T-cell (primary cell): ENCODE results near the gene SEMA5B. TPM values are rescaled to one million over a fixed set of nuclear protein-coding genes. Genes with fewer than 3 reads are reported as not detected.

Source experiments
- ATAC-seq, 4 experiments: fragments of 200-7000 bp in 3 of 4; fragments of 150-1000 bp in 1 of 4; cut with Tn5 transposase; replicated peaks in 1 of 4; 1 replicate in 3 of 4; 2 replicates in 1 of 4; pipeline ENCODE4 v1.10.0; 2021; ENCODE audit warnings: moderate library complexity in 3 of 4, mild to moderate bottlenecking in 2 of 4, moderate number of reproducible peaks in 1 of 4
- CTCF ChIA-PET, 2 donors: fragments of 300-600 bp; sonication (Branson Sonifier 250); formaldehyde crosslinking; loops; one replicate each; lab custom pipeline; 2022; ENCODE audit warnings: antibody characterized with exemption in 2 of 2; lab: Charles Lee
- POLR2A ChIA-PET, 2 donors: fragments of 300-600 bp; sonication (Branson Sonifier 250); formaldehyde crosslinking; loops; one replicate each; lab custom pipeline; 2022; ENCODE audit warnings: antibody characterized with exemption in 2 of 2; lab: Charles Lee
- DNase-seq, 35 experiments: peaks; one replicate each; pipeline versions ENCODE4 v3.0.0 to v3.0.0-alpha.2; 2013 to 2023
- H3K27ac ChIP-seq: one replicate; pipeline ENCODE4 v1.5.1; 2013; ENCODE audit warnings: low read length
- H3K27me3 ChIP-seq, 2 experiments: replicated peaks in 1 of 2; 1 replicate in 1 of 2; 2 replicates in 1 of 2; pipeline versions ENCODE4 v1.6.1 to v1.7.0; 2013; ENCODE audit warnings: low read length in 1 of 2, mixed read lengths in 1 of 2; ENCODE audit not compliant: control insufficient read depth in 2 of 2, insufficient read depth in 2 of 2; ENCODE audit errors: extremely low read depth in 1 of 2
- H3K36me3 ChIP-seq, 2 donors: 1 replicate in 1 of 2; 2 replicates in 1 of 2; pipeline versions ENCODE4 v1.6.1 to v1.7.0; 2013; ENCODE audit warnings: low read length in 1 of 2; ENCODE audit not compliant: control insufficient read depth in 2 of 2, insufficient read depth in 1 of 2; ENCODE audit errors: extremely low read depth in 1 of 2
- H3K4me1 ChIP-seq, 2 experiments: 1 replicate in 1 of 2; 2 replicates in 1 of 2; pipeline versions ENCODE4 v1.6.1 to v1.7.0; 2013; ENCODE audit warnings: low read length in 2 of 2, mixed read lengths in 1 of 2; ENCODE audit not compliant: insufficient read depth in 2 of 2, control insufficient read depth in 1 of 2; ENCODE audit errors: extremely low read depth in 1 of 2
- H3K4me3 ChIP-seq, 2 donors: 1 replicate in 1 of 2; 2 replicates in 1 of 2; pipeline versions ENCODE4 v1.5.1 to v1.7.0; 2013; ENCODE audit warnings: mild to moderate bottlenecking in 2 of 2, low read length in 1 of 2, moderate library complexity in 1 of 2; ENCODE audit not compliant: control insufficient read depth in 1 of 2; ENCODE audit errors: extremely low read depth in 1 of 2
- H3K9me3 ChIP-seq: 2 replicates; pipeline ENCODE4 v1.7.0; 2013
- H3K27ac Mint-ChIP-seq, 2 donors: one replicate each; pipeline ENCODE4 v1.8.0; 2020 to 2021; ENCODE audit warnings: mild to moderate bottlenecking in 2 of 2, mixed read lengths in 2 of 2
- H3K27me3 Mint-ChIP-seq, 2 donors: one replicate each; pipeline ENCODE4 v1.8.0; 2021 to 2022; ENCODE audit warnings: mixed read lengths in 2 of 2
- H3K36me3 Mint-ChIP-seq: one replicate; pipeline ENCODE4 v1.8.0; 2021; ENCODE audit warnings: mixed read lengths
- H3K4me1 Mint-ChIP-seq, 3 donors: one replicate each; pipeline ENCODE4 v1.8.0; 2020 to 2022; ENCODE audit warnings: mixed read lengths in 3 of 3, mild to moderate bottlenecking in 1 of 3
- H3K4me3 Mint-ChIP-seq, 3 donors: one replicate each; pipeline ENCODE4 v1.8.0; 2020 to 2022; ENCODE audit warnings: mild to moderate bottlenecking in 3 of 3, mixed read lengths in 3 of 3, moderate library complexity in 3 of 3
- H3K9me3 Mint-ChIP-seq, 3 donors: one replicate each; pipeline ENCODE4 v1.8.0; 2020 to 2022; ENCODE audit warnings: mixed read lengths in 3 of 3
- WGBS: methylation state at CpG from one replicate; pipeline ENCODE4 v1.1.5; 2013; ENCODE audit warnings: missing lambda C conversion rate; ENCODE audit not compliant: insufficient coverage; 5-methylcytosine and 5-hydroxymethylcytosine counted together
- total RNA-seq, 35 experiments: library from RNA in 6 of 35; stranded (reverse) in 6 of 35; fragments of 120-200 nt in 1 of 35; gene quantifications; one replicate each; pipeline versions ENCODE4 v1.2.1 to v1.2.4 and lab custom pipeline; 2013 to 2026

The SEMA5B gene
- total RNA-seq, 5 donors from 2014 or later (not counting 1 experiment from before 2014, with no cell fraction given): 0.08 to 0.32 (median 0.21) TPM; not detected in 1

- Histone ChIP-seq H3K27ac (no peak overlapping the region), H3K9me3 (no peaks in the 10 kb centered on the region), H3K27me3 (peaks cover 0 to 48% of the 10 kb centered on the region in 2 experiments), H3K36me3 (no peaks in the 10 kb centered on the region), H3K4me3 (no peak overlapping the region), H3K4me1 (no peaks in the 10 kb centered on the region)
- DNase-seq: no peak
- no peak for ATAC-seq
- no peaks in the 10 kb centered on the region for H3K9me3 Mint-ChIP-seq
- no peaks in the 10 kb centered on the region for H3K4me1 Mint-ChIP-seq
- ChIA-PET POLR2A (no interaction called here), CTCF (no interaction called here)
- no peak overlapping the region for H3K27ac Mint-ChIP-seq
- 89% methylated on average over 12 of the region's 14 CpGs for WGBS
- H3K27me3 Mint-ChIP-seq: peaks cover 15 to 25% of the 10 kb centered on the region in 2 donors
- H3K36me3 Mint-ChIP-seq: no peaks in the 10 kb centered on the region
- H3K4me3 Mint-ChIP-seq: no peak overlapping the region
Observed at GRCh38 chr3:122996038-122996580, 31.5 kb downstream of the SEMA5B start.

GRCh38 chr3:122994954-122995353 lies 32.6 kb downstream of the SEMA5B start:
- Histone ChIP-seq H3K4me1 (no peaks in the 10 kb centered on the region), H3K27me3 (peaks cover 0 to 52% of the 10 kb centered on the region in 2 experiments), H3K36me3 (no peaks in the 10 kb centered on the region), H3K9me3 (no peaks in the 10 kb centered on the region), H3K4me3 (no peak overlapping the region), H3K27ac (no peak overlapping the region)
- no peaks in the 10 kb centered on the region for H3K36me3 Mint-ChIP-seq
- no peaks in the 10 kb centered on the region for H3K4me1 Mint-ChIP-seq
- H3K4me3 Mint-ChIP-seq: no peak overlapping the region
- 70% methylated on average over 3 of the region's 3 CpGs for WGBS
- POLR2A ChIA-PET: no interaction called here
- H3K9me3 Mint-ChIP-seq: no peaks in the 10 kb centered on the region
- peaks cover 20 to 36% of the 10 kb centered on the region in 2 donors for H3K27me3 Mint-ChIP-seq
- no peak for DNase-seq
- CTCF ChIA-PET: no interaction called here
- H3K27ac Mint-ChIP-seq: no peak overlapping the region
- ATAC-seq: no peak

GRCh38 chr3:122993124-122993978 lies 34.2 kb downstream of the SEMA5B start:
- Histone ChIP-seq H3K4me3 (no peak overlapping the region), H3K4me1 (no peaks in the 10 kb centered on the region), H3K36me3 (no peaks in the 10 kb centered on the region), H3K27ac (no peak overlapping the region), H3K9me3 (no peaks in the 10 kb centered on the region), H3K27me3 (peaks cover 0 to 68% of the 10 kb centered on the region in 2 experiments)
- Mint-ChIP-seq H3K9me3 (no peaks in the 10 kb centered on the region), H3K27me3 (peaks cover 19 to 51% of the 10 kb centered on the region in 2 donors), H3K36me3 (no peaks in the 10 kb centered on the region), H3K4me3 (no peak overlapping the region), H3K4me1 (no peaks in the 10 kb centered on the region), H3K27ac (peak overlapping the region in 1 of 2 donors; percentile 44)
- DNase-seq (no peak), ATAC-seq (no peak)
- ChIA-PET CTCF (no interaction called here), POLR2A (no interaction called here)
- 70% methylated on average over 12 of the region's 18 CpGs for WGBS

GRCh38 chr3:122992676-122993075 lies 34.9 kb downstream of the SEMA5B start:
- Mint-ChIP-seq H3K27ac (no peak overlapping the region), H3K4me3 (no peak overlapping the region), H3K36me3 (no peaks in the 10 kb centered on the region), H3K27me3 (peaks cover 19 to 54% of the 10 kb centered on the region in 2 donors), H3K4me1 (no peaks in the 10 kb centered on the region), H3K9me3 (no peaks in the 10 kb centered on the region)
- CTCF ChIA-PET: no interaction called here
- 77% methylated on average over 9 of the region's 9 CpGs for WGBS
- H3K4me1 ChIP-seq: no peaks in the 10 kb centered on the region
- POLR2A ChIA-PET: no interaction called here
- H3K27ac ChIP-seq: no peak overlapping the region
- H3K9me3 ChIP-seq: no peaks in the 10 kb centered on the region
- no peak overlapping the region for H3K4me3 ChIP-seq
- H3K36me3 ChIP-seq: no peaks in the 10 kb centered on the region
- no peak for DNase-seq
- H3K27me3 ChIP-seq: peaks cover 0 to 72% of the 10 kb centered on the region in 2 experiments
- no peak for ATAC-seq

- no peaks in the 10 kb centered on the region for H3K4me1 Mint-ChIP-seq
- Histone ChIP-seq H3K9me3 (no peaks in the 10 kb centered on the region), H3K27ac (no peak overlapping the region), H3K36me3 (no peaks in the 10 kb centered on the region), H3K4me3 (no peak overlapping the region), H3K27me3 (peaks cover 0 to 71% of the 10 kb centered on the region in 2 experiments), H3K4me1 (no peaks in the 10 kb centered on the region)
- H3K27ac Mint-ChIP-seq: no peak overlapping the region
- POLR2A ChIA-PET: no interaction called here
- WGBS: 37% methylated on average over 2 of the region's 6 CpGs
- H3K27me3 Mint-ChIP-seq: peaks cover 19 to 56% of the 10 kb centered on the region in 2 donors
- ATAC-seq (no peak), DNase-seq (no peak)
- no peaks in the 10 kb centered on the region for H3K9me3 Mint-ChIP-seq
- CTCF ChIA-PET: no interaction called here
- H3K4me3 Mint-ChIP-seq: no peak overlapping the region
- H3K36me3 Mint-ChIP-seq: no peaks in the 10 kb centered on the region
Observed at GRCh38 chr3:122992133-122992532, 35.4 kb downstream of the SEMA5B start.

- Mint-ChIP-seq H3K27ac (no peak overlapping the region), H3K4me3 (no peak overlapping the region), H3K4me1 (no peaks in the 10 kb centered on the region), H3K27me3 (peaks cover 22 to 58% of the 10 kb centered on the region in 2 donors), H3K9me3 (no peaks in the 10 kb centered on the region), H3K36me3 (no peaks in the 10 kb centered on the region)
- Histone ChIP-seq H3K9me3 (no peaks in the 10 kb centered on the region), H3K4me1 (no peaks in the 10 kb centered on the region), H3K4me3 (no peak overlapping the region), H3K36me3 (no peaks in the 10 kb centered on the region), H3K27ac (no peak overlapping the region), H3K27me3 (peaks cover 0 to 69% of the 10 kb centered on the region in 2 experiments)
- ChIA-PET CTCF (no interaction called here), POLR2A (no interaction called here)
- no peak for DNase-seq
- WGBS: 53% methylated on average over 4 of the region's 8 CpGs
- ATAC-seq: no peak
Observed at GRCh38 chr3:122991236-122991985, 36.2 kb downstream of the SEMA5B start.
